ENCODE measurements around the gene HDAC4.

DNA sequence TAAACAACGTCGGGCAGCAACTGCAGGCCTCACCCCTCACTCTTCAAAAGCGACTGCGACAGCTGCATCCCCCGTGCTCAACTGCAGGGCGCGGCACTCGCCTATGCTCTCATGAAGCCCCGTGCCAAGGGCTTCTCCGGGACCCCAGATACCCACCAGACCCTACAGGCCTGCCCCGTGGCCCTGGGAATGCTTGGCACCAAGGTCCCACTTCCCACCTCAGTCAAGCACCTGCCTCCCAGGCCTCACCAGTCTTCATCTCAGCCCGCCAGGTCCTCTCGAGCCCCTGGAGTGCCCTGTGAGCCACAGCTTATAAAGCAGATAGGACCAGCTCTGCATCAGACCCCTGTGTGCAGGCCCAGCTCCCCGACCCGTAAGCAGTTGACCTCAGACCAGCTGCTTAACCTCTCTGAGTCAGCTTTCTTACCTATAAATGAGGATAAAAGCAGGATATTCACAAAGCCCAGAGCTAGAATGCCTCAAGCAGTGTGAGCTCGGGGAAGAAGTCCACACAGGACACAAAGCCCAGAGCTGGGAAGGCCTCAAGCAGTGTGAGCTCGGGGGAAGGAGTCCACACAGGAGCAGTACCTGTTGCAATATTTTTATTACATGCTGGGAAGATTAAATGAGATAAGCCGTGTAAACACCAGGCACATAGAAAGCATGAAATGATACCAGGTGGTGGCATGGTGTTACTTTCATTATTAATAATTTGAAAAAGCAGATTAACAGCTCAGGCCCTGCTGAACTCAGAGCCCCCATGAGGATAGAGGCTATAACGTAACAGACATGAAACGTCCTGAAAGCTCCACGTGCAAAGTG is 96.9 kb downstream of the HDAC4 start:
- TF ChIP-seq, protein P1, sequence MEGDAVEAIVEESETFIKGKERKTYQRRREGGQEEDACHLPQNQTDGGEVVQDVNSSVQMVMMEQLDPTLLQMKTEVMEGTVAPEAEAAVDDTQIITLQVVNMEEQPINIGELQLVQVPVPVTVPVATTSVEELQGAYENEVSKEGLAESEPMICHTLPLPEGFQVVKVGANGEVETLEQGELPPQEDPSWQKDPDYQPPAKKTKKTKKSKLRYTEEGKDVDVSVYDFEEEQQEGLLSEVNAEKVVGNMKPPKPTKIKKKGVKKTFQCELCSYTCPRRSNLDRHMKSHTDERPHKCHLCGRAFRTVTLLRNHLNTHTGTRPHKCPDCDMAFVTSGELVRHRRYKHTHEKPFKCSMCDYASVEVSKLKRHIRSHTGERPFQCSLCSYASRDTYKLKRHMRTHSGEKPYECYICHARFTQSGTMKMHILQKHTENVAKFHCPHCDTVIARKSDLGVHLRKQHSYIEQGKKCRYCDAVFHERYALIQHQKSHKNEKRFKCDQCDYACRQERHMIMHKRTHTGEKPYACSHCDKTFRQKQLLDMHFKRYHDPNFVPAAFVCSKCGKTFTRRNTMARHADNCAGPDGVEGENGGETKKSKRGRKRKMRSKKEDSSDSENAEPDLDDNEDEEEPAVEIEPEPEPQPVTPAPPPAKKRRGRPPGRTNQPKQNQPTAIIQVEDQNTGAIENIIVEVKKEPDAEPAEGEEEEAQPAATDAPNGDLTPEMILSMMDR (IDR thresholded peaks at IDR 0.05): no peak
- TF ChIP-seq POLR2A (IDR thresholded peaks at IDR 0.05): no peak
